Right cardiac atrium (tissue), 5 donors: ENCODE results near the gene PRR9. TPM values are rescaled to one million over a fixed set of nuclear protein-coding genes. Genes with fewer than 3 reads are reported as not detected.

Experiments
- polyA plus RNA-seq: library from polyadenylated mRNA; stranded (reverse); fragments of 200-250 nt; gene quantifications from one replicate; pipeline ENCODE4 v1.2.3, GENCODE V29; 2013
- total RNA-seq, 4 donors: library from RNA; stranded (reverse); fragmentation: NEBNext Ultra II Directional; extraction: Animal tissue kit (Norgen Biotek cat#: 25700); gene quantifications; one replicate each; pipeline ENCODE4 v1.2.1, GENCODE V29; 2021
- donor health status: healthy with polysubstance abuse.
- donor health status: DM: no; HTN: yes; CAD: no.
- donor health status: DM: no; HTN: no; CAD: no.
- donor health status: DM: no; HTN: yes; CAD: no; lungs with severe emphysema.
- donor health status: DM: yes; HTN: yes; CAD: no.

The PRR9 gene
- total and polyA plus RNA-seq, 5 donors, result not detected

Other genes starting within 250 kb of the PRR9 start
- gene SPRR4, start 246.9 kb upstream of the PRR9 start, total RNA-seq, result not detected
- not detected for gene SPRR4, start 246.9 kb upstream of the PRR9 start, polyA plus RNA-seq
- not detected for gene SPRR1A, start 233.5 kb upstream of the PRR9 start, total RNA-seq
- not detected for gene SPRR1A, start 233.5 kb upstream of the PRR9 start, polyA plus RNA-seq
- gene SPRR3, start 215.8 kb upstream of the PRR9 start, total RNA-seq, result not detected
- 0.50 TPM for gene SPRR3, start 215.8 kb upstream of the PRR9 start, polyA plus RNA-seq
- gene SPRR1B, start 186.4 kb upstream of the PRR9 start, total RNA-seq, result not detected
- gene SPRR1B, start 186.4 kb upstream of the PRR9 start, polyA plus RNA-seq, result not detected
- gene SPRR2D, start 176.5 kb upstream of the PRR9 start, total RNA-seq, result not detected
- not detected for gene SPRR2D, start 176.5 kb upstream of the PRR9 start, polyA plus RNA-seq
- not detected for gene SPRR2A, start 160.1 kb upstream of the PRR9 start, total RNA-seq
- gene SPRR2A, start 160.1 kb upstream of the PRR9 start, polyA plus RNA-seq, result 0.14 TPM
- gene SPRR2B, start 146.0 kb upstream of the PRR9 start, total RNA-seq, result not detected
- not detected for gene SPRR2B, start 146.0 kb upstream of the PRR9 start, polyA plus RNA-seq
- not detected for gene SPRR2E, start 123.1 kb upstream of the PRR9 start, total RNA-seq
- not detected for gene SPRR2E, start 123.1 kb upstream of the PRR9 start, polyA plus RNA-seq
- gene SPRR2F, start 104.1 kb upstream of the PRR9 start, total RNA-seq, result under 1 TPM in 1 of 4 donors, not detected in 3; 0.37 TPM
- gene SPRR2F, start 104.1 kb upstream of the PRR9 start, polyA plus RNA-seq, result not detected
- gene SPRR2G, start 66.7 kb upstream of the PRR9 start, total RNA-seq, result not detected
- gene SPRR2G, start 66.7 kb upstream of the PRR9 start, polyA plus RNA-seq, result not detected
- gene LELP1, start 14.2 kb upstream of the PRR9 start, total RNA-seq, result not detected
- not detected for gene LELP1, start 14.2 kb upstream of the PRR9 start, polyA plus RNA-seq
- gene LORICRIN, start 42.1 kb downstream of the PRR9 start, total RNA-seq, result not detected
- gene LORICRIN, start 42.1 kb downstream of the PRR9 start, polyA plus RNA-seq, result not detected
- not detected for gene PGLYRP3, start 95.4 kb downstream of the PRR9 start, total RNA-seq
- not detected for gene PGLYRP3, start 95.4 kb downstream of the PRR9 start, polyA plus RNA-seq
- gene PGLYRP4, start 131.3 kb downstream of the PRR9 start, total RNA-seq, result not detected
- not detected for gene PGLYRP4, start 131.3 kb downstream of the PRR9 start, polyA plus RNA-seq
- gene S100A9, start 140.3 kb downstream of the PRR9 start, total RNA-seq, result 100 to 1,000 TPM in 3 of 4 donors, 10 to 100 TPM in 1; 48.6 to 167 (median 142) TPM
- gene S100A9, start 140.3 kb downstream of the PRR9 start, polyA plus RNA-seq, result 69.9 TPM
- 1 to 10 TPM in 3 of 4 donors, under 1 TPM in 1; 0.68 to 2.6 (median 2.0) TPM for gene S100A12, start 158.0 kb downstream of the PRR9 start, total RNA-seq
- gene S100A12, start 158.0 kb downstream of the PRR9 start, polyA plus RNA-seq, result 1.9 TPM
- gene S100A8, start 173.5 kb downstream of the PRR9 start, total RNA-seq, result 10 to 100 TPM; 27.5 to 98.1 (median 66.9) TPM
- 42.3 TPM for gene S100A8, start 173.5 kb downstream of the PRR9 start, polyA plus RNA-seq
- gene S100A7A, start 198.9 kb downstream of the PRR9 start, total RNA-seq, result not detected
- not detected for gene S100A7A, start 198.9 kb downstream of the PRR9 start, polyA plus RNA-seq
- not detected for gene S100A7, start 243.1 kb downstream of the PRR9 start, total RNA-seq
- gene S100A7, start 243.1 kb downstream of the PRR9 start, polyA plus RNA-seq, result not detected